ENCODE results near the gene ERVH48-1. TPM values are rescaled to one million over a fixed set of nuclear protein-coding genes. Genes with fewer than 3 reads are reported as not detected.

Gene ERVH48-1
- total and polyA plus RNA-seq, 11 donors = 0.08 TPM; not detected in 10

DNA sequence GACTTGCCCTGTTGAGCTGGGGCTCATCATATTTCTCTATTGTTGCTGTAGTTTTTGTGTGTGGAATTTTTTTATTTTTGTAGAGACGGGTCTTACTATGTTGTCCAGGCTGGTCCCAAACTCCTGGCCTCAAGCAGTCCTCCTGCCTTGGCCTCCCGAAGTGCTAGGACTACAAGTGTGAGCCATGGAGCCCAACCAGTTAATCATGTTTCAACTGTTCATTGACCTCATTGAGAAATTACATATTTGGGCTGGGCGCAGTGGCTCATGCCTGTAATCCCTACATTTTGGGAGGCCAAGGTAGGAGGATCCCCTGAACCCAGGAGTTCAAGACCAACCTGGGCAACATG, 39.8 kb upstream of the ERVH48-1 start:
- H3K36me3 ChIP-seq = no peaks in the 10 kb centered on the region
- no peaks in the 10 kb centered on the region for H3K9me3 ChIP-seq
- DNase-seq = no peak
- WGBS, 4 donors = 64 to 82% (median 72%) methylated on average over 3 of the region's 3 CpGs
- no peak for ATAC-seq
- H3K4me3 ChIP-seq = no peak overlapping the region
- no peak overlapping the region for H3K27ac ChIP-seq
- no peaks in the 10 kb centered on the region for H3K27me3 ChIP-seq
- TF ChIP-seq, protein P1, sequence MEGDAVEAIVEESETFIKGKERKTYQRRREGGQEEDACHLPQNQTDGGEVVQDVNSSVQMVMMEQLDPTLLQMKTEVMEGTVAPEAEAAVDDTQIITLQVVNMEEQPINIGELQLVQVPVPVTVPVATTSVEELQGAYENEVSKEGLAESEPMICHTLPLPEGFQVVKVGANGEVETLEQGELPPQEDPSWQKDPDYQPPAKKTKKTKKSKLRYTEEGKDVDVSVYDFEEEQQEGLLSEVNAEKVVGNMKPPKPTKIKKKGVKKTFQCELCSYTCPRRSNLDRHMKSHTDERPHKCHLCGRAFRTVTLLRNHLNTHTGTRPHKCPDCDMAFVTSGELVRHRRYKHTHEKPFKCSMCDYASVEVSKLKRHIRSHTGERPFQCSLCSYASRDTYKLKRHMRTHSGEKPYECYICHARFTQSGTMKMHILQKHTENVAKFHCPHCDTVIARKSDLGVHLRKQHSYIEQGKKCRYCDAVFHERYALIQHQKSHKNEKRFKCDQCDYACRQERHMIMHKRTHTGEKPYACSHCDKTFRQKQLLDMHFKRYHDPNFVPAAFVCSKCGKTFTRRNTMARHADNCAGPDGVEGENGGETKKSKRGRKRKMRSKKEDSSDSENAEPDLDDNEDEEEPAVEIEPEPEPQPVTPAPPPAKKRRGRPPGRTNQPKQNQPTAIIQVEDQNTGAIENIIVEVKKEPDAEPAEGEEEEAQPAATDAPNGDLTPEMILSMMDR (IDR thresholded peaks at IDR 0.05) = no peak
- no peak for TF ChIP-seq POLR2A (IDR thresholded peaks at IDR 0.05)
- intact Hi-C loops (cut with DNase I) = loop anchor here in 1 of 10 donors (10.0 kb wide), 1 partner anchor 60 kb away; no protein-coding TSS in a partner anchor
- H3K4me1 ChIP-seq = no peaks in the 10 kb centered on the region

DNA sequence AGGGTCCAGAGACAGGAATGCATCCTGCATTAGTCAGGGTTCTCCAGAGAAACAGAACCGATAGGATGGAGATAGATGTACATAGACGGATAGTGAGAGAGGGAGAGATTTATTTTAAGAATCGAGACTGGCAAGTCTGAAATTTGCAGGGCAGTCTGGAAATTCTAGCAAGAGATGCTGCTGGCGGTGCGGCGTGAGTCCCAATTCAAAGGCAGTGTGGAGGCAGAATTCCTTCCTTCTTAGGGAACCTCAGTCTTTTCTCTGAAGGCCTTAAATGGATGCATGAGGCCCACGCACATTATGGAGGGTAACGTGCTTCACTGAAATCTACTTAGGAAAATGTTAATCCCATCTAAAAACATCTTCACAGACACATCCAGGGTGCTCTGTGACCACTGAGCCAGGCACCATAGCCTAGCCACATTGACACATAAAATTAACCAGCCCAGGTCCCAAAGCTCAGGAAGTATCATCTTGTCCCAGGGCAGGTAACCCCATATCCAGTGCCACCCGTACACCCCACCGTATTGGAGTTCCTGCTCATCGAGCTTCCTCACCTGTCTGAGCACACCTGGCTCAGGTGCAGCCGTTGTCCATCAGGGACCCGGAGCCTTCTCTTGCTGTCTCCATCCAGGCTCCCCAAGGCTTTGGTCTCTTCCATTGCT, 39.2 kb upstream of the ERVH48-1 start:
- H3K4me3 ChIP-seq = no peak overlapping the region
- H3K4me1 ChIP-seq = no peaks in the 10 kb centered on the region
- intact Hi-C loops (cut with DNase I) = loop anchor here in 1 of 10 donors (10.0 kb wide), 1 partner anchor 60 kb away; no protein-coding TSS in a partner anchor
- H3K9me3 ChIP-seq = no peaks in the 10 kb centered on the region
- DNase-seq = no peak
- TF ChIP-seq, protein P1 (IDR thresholded peaks at IDR 0.05) = no peak
- TF ChIP-seq POLR2A (IDR thresholded peaks at IDR 0.05) = no peak
- no peaks in the 10 kb centered on the region for H3K27me3 ChIP-seq
- 93 to 96% (median 95%) methylated on average over 12 to 13 of the region's 13 CpGs for WGBS, 4 donors
- ATAC-seq = no peak
- no peak overlapping the region for H3K27ac ChIP-seq
- H3K36me3 ChIP-seq = no peaks in the 10 kb centered on the region

DNA sequence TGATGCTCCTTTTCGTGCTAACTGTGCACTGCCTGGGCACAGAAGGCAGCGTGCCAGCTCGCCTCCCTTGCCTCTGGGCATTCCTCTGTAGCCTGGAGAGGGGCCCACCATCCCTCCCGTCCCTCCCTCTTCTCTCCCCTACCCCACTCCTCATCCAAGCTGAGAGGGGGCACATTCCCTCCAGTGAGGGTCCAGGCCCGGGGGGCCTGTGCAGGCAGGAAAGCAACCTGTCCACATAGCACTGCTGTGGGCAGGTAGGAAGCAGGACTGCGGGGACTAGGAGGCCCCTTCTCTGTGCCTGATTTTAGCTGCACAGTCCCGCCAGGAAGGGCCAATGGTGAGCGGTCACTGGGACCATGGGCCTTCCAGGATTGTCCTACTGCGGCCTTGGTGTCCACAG, 38.7 kb upstream of the ERVH48-1 start:
- intact Hi-C loops (cut with DNase I) = loop anchor here in 1 of 10 donors (10.0 kb wide), 1 partner anchor 59 kb away; no protein-coding TSS in a partner anchor
- DNase-seq (no peak), ATAC-seq (no peak)
- TF ChIP-seq POLR2A (IDR thresholded peaks at IDR 0.05) = no peak
- TF ChIP-seq, protein P1 (IDR thresholded peaks at IDR 0.05) = no peak
- no peaks in the 10 kb centered on the region for H3K27me3 ChIP-seq
- no peaks in the 10 kb centered on the region for H3K36me3 ChIP-seq
- H3K27ac ChIP-seq = no peak overlapping the region
- no peaks in the 10 kb centered on the region for H3K4me1 ChIP-seq
- no peaks in the 10 kb centered on the region for H3K9me3 ChIP-seq
- H3K4me3 ChIP-seq = no peak overlapping the region
- 90 to 93% (median 91%) methylated on average over 9 of the region's 9 CpGs for WGBS, 4 donors

DNA sequence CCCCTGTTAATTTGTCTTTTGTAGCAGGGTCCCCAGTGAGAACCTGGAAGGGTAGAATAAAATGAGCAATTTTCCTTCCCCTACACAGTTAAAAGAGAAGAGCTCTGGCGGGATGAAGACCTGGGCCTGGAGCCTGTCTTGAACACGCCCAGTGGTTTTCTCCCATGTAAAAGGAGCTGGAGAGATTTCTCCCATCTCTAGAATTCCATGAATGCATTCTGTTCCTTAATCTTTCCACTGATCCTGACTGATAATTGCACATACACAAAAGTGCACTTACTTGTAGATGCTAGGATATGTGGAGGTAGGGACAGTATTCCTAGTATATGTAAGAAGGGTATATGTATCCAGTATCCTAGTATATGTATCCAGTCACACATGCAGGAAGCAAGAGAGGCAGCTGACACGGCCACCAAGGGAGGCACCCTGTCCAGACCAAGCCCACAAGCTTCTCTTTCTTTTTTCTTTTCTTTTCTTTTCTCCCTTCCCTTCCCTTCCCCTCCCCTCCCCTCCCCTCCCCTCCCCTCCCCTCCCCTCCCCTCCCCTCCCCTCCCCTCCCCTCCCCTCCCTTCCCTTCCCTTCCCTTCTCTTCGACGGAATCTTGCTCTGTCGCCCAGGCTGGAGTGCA, 37.1 kb upstream of the ERVH48-1 start:
- Histone ChIP-seq H3K9me3 (no peaks in the 10 kb centered on the region), H3K4me1 (no peaks in the 10 kb centered on the region), H3K36me3 (no peaks in the 10 kb centered on the region), H3K4me3 (no peak overlapping the region), H3K27me3 (no peaks in the 10 kb centered on the region), H3K27ac (no peak overlapping the region)
- DNase-seq = no peak
- WGBS, 4 donors = 74 to 81% (median 77%) methylated on average over 3 to 6 of the region's 6 CpGs
- TF ChIP-seq, protein P1 (IDR thresholded peaks at IDR 0.05) = no peak
- no peak for TF ChIP-seq POLR2A (IDR thresholded peaks at IDR 0.05)
- intact Hi-C loops (cut with DNase I) = loop anchor here in 1 of 10 donors (10.0 kb wide), 1 partner anchor 58 kb away; no protein-coding TSS in a partner anchor
- no peak for ATAC-seq
